ENCODE data around the gene CHCHD2.

CHCHD2 gene

GRCh38 chr7:56063882-56064625 is 42.2 kb downstream of the CHCHD2 start, which contains the start of gene SUMF2:
Gene SUMF2, plus strand, starts transcription at chr7:56064286. Its CDS starts 26 bp downstream, at chr7:56064312.
- TF ChIP-seq POU2F2 (IDR thresholded peaks at IDR 0.05; ENCODE audit: low read depth, low read length) = peak; percentile 84
- TF ChIP-seq POLR2A (IDR thresholded peaks at IDR 0.05; ENCODE audit: low read depth, low read length) = peak; percentile 92
- TF ChIP-seq SPI1 (IDR thresholded peaks at IDR 0.05; ENCODE audit: low read depth, low read length) = no peak
- peak; percentile 94 for TF ChIP-seq POLR2AphosphoS5 (IDR thresholded peaks at IDR 0.05; ENCODE audit: low read depth, low read length)
- TF ChIP-seq TAF1 (IDR thresholded peaks at IDR 0.05; ENCODE audit: low read depth, low read length) = peak; percentile 54; the same call in 1 of the 2 replicates
- TF ChIP-seq PAX5 (IDR thresholded peaks at IDR 0.05; ENCODE audit: insufficient read depth, low read length, severe bottlenecking) = no peak
- DNase-seq (ENCODE audit: insufficient read length, low spot score) (peak; percentile 91), FAIRE-seq (peak; percentile 100)

DNA sequence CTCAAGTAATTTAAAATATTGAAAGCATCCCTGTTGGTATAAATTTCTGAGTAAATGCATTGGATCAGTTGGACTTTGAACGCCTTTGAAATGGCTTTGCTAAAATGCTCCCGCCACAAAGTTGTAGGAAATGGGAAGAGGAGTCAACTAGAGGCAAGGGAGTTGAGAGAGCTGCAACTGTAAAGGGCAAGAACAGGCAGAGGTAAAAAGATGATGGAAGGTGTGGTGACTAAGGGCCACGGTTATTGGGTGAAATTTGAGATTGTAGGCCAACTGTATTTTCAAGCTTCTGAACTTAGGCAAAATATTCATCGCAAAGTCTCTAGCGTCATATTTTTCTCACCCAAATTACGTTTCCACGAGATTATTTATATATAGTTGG is 42.8 kb downstream of the CHCHD2 start:
- DNase-seq (ENCODE audit: insufficient read length, low spot score) (no peak), FAIRE-seq (no peak)
- no peak for TF ChIP-seq TAF1 (IDR thresholded peaks at IDR 0.05; ENCODE audit: low read depth, low read length)
- TF ChIP-seq POLR2A (IDR thresholded peaks at IDR 0.05; ENCODE audit: low read depth, low read length) = no peak
- TF ChIP-seq POU2F2 (IDR thresholded peaks at IDR 0.05; ENCODE audit: low read depth, low read length) = no peak
- no peak for TF ChIP-seq PAX5 (IDR thresholded peaks at IDR 0.05; ENCODE audit: insufficient read depth, low read length, severe bottlenecking)
- TF ChIP-seq SPI1 (IDR thresholded peaks at IDR 0.05; ENCODE audit: low read depth, low read length) = no peak
- TF ChIP-seq POLR2AphosphoS5 (IDR thresholded peaks at IDR 0.05; ENCODE audit: low read depth, low read length) = no peak

GRCh38 chr7:56062382-56062781 is 43.9 kb downstream of the CHCHD2 start:
- TF ChIP-seq PAX5 (IDR thresholded peaks at IDR 0.05; ENCODE audit: insufficient read depth, low read length, severe bottlenecking) (no peak), TAF1 (IDR thresholded peaks at IDR 0.05; ENCODE audit: low read depth, low read length) (no peak), POU2F2 (IDR thresholded peaks at IDR 0.05; ENCODE audit: low read depth, low read length) (no peak)

DNA sequence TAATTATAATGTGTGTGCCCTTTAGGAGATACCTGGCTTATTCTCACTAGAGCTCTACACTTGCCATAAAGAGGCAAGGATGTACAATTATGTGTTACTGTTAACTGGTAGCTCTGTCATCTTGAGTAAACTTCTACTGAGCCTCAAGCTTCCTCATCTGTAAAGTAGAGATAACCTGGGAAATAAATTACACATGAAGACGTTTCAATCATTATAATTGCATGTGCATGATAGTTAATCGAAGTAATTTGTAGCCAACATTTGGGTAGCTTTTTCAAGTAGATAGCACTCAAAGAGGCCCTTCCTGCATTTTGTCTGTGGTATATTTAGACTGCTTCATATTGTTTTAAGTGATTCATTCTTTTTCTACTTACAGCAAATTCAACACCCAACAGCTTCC is 52.3 kb downstream of the CHCHD2 start:
- no peak for FAIRE-seq
- no peak for DNase-seq (ENCODE audit: insufficient read length, low spot score)
- no peak for TF ChIP-seq POLR2AphosphoS5 (IDR thresholded peaks at IDR 0.05; ENCODE audit: low read depth, low read length)
- TF ChIP-seq PAX5 (IDR thresholded peaks at IDR 0.05; ENCODE audit: insufficient read depth, low read length, severe bottlenecking) = no peak
- TF ChIP-seq SPI1 (IDR thresholded peaks at IDR 0.05; ENCODE audit: low read depth, low read length) = no peak
- no peak for TF ChIP-seq POU2F2 (IDR thresholded peaks at IDR 0.05; ENCODE audit: low read depth, low read length)
- no peak for TF ChIP-seq TAF1 (IDR thresholded peaks at IDR 0.05; ENCODE audit: low read depth, low read length)
- TF ChIP-seq POLR2A (IDR thresholded peaks at IDR 0.05; ENCODE audit: low read depth, low read length) = no peak

More at GRCh38 chr7:56062382-56062781, 43.9 kb downstream of the CHCHD2 start:
- FAIRE-seq (no peak), DNase-seq (ENCODE audit: insufficient read length, low spot score) (no peak)

GRCh38 chr7:56053379-56053778 is 52.9 kb downstream of the CHCHD2 start:
- FAIRE-seq = no peak
- no peak for TF ChIP-seq TAF1 (IDR thresholded peaks at IDR 0.05; ENCODE audit: low read depth, low read length)
- no peak for TF ChIP-seq POU2F2 (IDR thresholded peaks at IDR 0.05; ENCODE audit: low read depth, low read length)
- no peak for TF ChIP-seq POLR2A (IDR thresholded peaks at IDR 0.05; ENCODE audit: low read depth, low read length)
- TF ChIP-seq SPI1 (IDR thresholded peaks at IDR 0.05; ENCODE audit: low read depth, low read length) = no peak
- TF ChIP-seq POLR2AphosphoS5 (IDR thresholded peaks at IDR 0.05; ENCODE audit: low read depth, low read length) = no peak
- TF ChIP-seq PAX5 (IDR thresholded peaks at IDR 0.05; ENCODE audit: insufficient read depth, low read length, severe bottlenecking) = no peak
- DNase-seq (ENCODE audit: insufficient read length, low spot score) = no peak
